ENCODE results near the gene WDR75. TPM values are rescaled to one million over a fixed set of nuclear protein-coding genes. Genes with fewer than 3 reads are reported as not detected.

The WDR75 gene
- total and polyA plus RNA-seq, 9 of the 15 experiments (the other 6 are each of a cell fraction or from before 2014, with no cell fraction given): 50.9 to 111 (median 76.4) TPM

GRCh38 chr2:189446780-189447179 is 5.5 kb downstream of the WDR75 start:
- H3K27ac ChIP-seq (ENCODE audit: extremely low read depth, low read depth, low read length): no peak overlapping the region
- H3K27me3 ChIP-seq (ENCODE audit: control insufficient read depth in 2 of 2, insufficient read depth in 2 of 2, low read length in 2 of 2): no peaks in the 10 kb centered on the region
- no peak overlapping the region for H3K4me3 ChIP-seq
- no peaks in the 10 kb centered on the region for H4K20me1 ChIP-seq (replicated peaks; ENCODE audit: control insufficient read depth, insufficient read depth, low read length)
- WGBS (ENCODE audit: insufficient coverage, low coverage, missing lambda C conversion rate): 95% methylated on average over 2 of the region's 2 CpGs
- no peak overlapping the region for H3K4me2 ChIP-seq (ENCODE audit: insufficient read depth, low read length)
- no peaks in the 10 kb centered on the region for H3K9me1 ChIP-seq (ENCODE audit: control insufficient read depth, insufficient read depth, low read length)
- in situ Hi-C loops (cut with MboI): no loop called here
- H3K4me1 ChIP-seq (replicated peaks in 1 of 2; ENCODE audit: control insufficient read depth in 2 of 2, insufficient read depth in 2 of 2, low read length in 2 of 2): peaks cover 4 to 13% of the 10 kb centered on the region in 2 experiments; a peak in 4 of 5 replicates
- H3K9ac ChIP-seq (ENCODE audit: insufficient read depth in 1 of 2, low read depth in 2 of 2, low read length in 2 of 2): no peak overlapping the region
- ATAC-seq (no peak), DNase-seq (ENCODE audit: extremely low read depth in 1 of 4, low spot score in 3 of 4) (no peak), FAIRE-seq (no peak)
- no peak overlapping the region for H2AFZ ChIP-seq (ENCODE audit: low read depth, low read length)
- ChIA-PET POLR2A (interaction anchor here (1.0 kb wide), 1 partner anchor 10 kb away, joined by 6 read pairs; no protein-coding TSS in a partner anchor), CTCF (ENCODE audit: low intra/inter-chr PET ratio) (no interaction called here)
- peaks cover 90% of the 10 kb centered on the region for H3K36me3 ChIP-seq (ENCODE audit: control insufficient read depth, insufficient read depth, low read length)
- H3K79me2 ChIP-seq (ENCODE audit: control insufficient read depth, insufficient read depth, low read length): peaks cover 69% of the 10 kb centered on the region
- no TSS peak for BruUV-seq (replicated peaks)
- no peaks in the 10 kb centered on the region for H3K9me3 ChIP-seq (replicated peaks; ENCODE audit: control insufficient read depth, insufficient read depth, low read depth, low read length)
- intact Hi-C loops (cut with micrococcal nuclease): loop anchor here (10.0 kb wide), 1 partner anchor 1152 kb away; the partner anchor contains the start of gene GULP1
- TF ChIP-seq ZC3H4 (CRISPR knock-in tag; IDR thresholded peaks at IDR 0.05; ENCODE audit: borderline replicate concordance): no peak
- TF ChIP-seq FOXO4 (CRISPR knock-in tag; IDR thresholded peaks at IDR 0.05): no peak
- no peak for TF ChIP-seq CTCFL (IDR thresholded peaks at IDR 0.05; ENCODE audit: borderline replicate concordance, insufficient read depth, low read depth, low read length, poor library complexity, severe bottlenecking)
- TF ChIP-seq HMG20A (CRISPR knock-in tag; conservative IDR thresholded peaks at IDR 0.05): no peak
- TF ChIP-seq TBP (optimal IDR thresholded peaks at IDR 0.05; ENCODE audit: low read depth, low read length): no peak
- no peak for TF ChIP-seq ZNF75A (CRISPR knock-in tag; IDR thresholded peaks at IDR 0.05)
- TF ChIP-seq POLR2G (IDR thresholded peaks at IDR 0.05; ENCODE audit: low read depth, low read length): no peak
- TF ChIP-seq TSC22D4 (tag; IDR thresholded peaks at IDR 0.05): no peak
- no peak for TF ChIP-seq ELK1 (CRISPR knock-in tag; IDR thresholded peaks at IDR 0.05)
- no peak for TF ChIP-seq FOXM1 (IDR thresholded peaks at IDR 0.05; ENCODE audit: low read depth)
- TF ChIP-seq FOXM1 (CRISPR knock-in tag; IDR thresholded peaks at IDR 0.05; ENCODE audit: low read depth): no peak
- no peak for TF ChIP-seq SFPQ (IDR thresholded peaks at IDR 0.05; ENCODE audit: low read depth, low read length)
- no peak for TF ChIP-seq MTA1 (IDR thresholded peaks at IDR 0.05; ENCODE audit: borderline replicate concordance)
- no peak for TF ChIP-seq ZNF76 (CRISPR knock-in tag; IDR thresholded peaks at IDR 0.05; ENCODE audit: borderline replicate concordance)
- TF ChIP-seq ZNF133 (CRISPR knock-in tag; IDR thresholded peaks at IDR 0.05): no peak
- no peak for TF ChIP-seq RBM17 (IDR thresholded peaks at IDR 0.05; ENCODE audit: borderline replicate concordance, low read depth, low read length)
